Astrocyte (in vitro differentiated cells and primary cell): ENCODE results near the gene DDX39A. TPM values are rescaled to one million over a fixed set of nuclear protein-coding genes. Genes with fewer than 3 reads are reported as not detected.
"Not testable (repeated sequence)": the region's sequence is repeated elsewhere in the genome, so short reads cannot be mapped to it uniquely, and the experiment has no call there.

Source experiments
- DNase-seq: peaks from one replicate; pipeline ENCODE4 v3.0.0-alpha.2; 2010; ENCODE audit warnings: low read depth
- FAIRE-seq: peaks from 2 replicates; lab custom pipeline; 2011; peaks lifted over from hg19 to GRCh38; lab: Jason Lieb, UNC
- H2AFZ ChIP-seq: 2 replicates; pipeline ENCODE4 v1.6.0; 2012; ENCODE audit warnings: low read depth, low read length, inconsistent platforms
- H3K27ac ChIP-seq: 2 replicates; pipeline ENCODE4 v1.5.1; 2011; ENCODE audit warnings: low read depth, low read length, inconsistent platforms
- H3K27me3 ChIP-seq: 2 replicates; pipeline ENCODE4 v1.6.0; 2011; ENCODE audit warnings: low read length, inconsistent platforms; ENCODE audit not compliant: insufficient read depth
- H3K36me3 ChIP-seq: 2 replicates; pipeline ENCODE4 v1.5.1; 2011; ENCODE audit warnings: low read length, inconsistent platforms; ENCODE audit not compliant: insufficient read depth
- H3K4me1 ChIP-seq: 2 replicates; pipeline ENCODE4 v1.5.1; 2011; ENCODE audit warnings: low read length, inconsistent platforms; ENCODE audit not compliant: insufficient read depth
- H3K4me2 ChIP-seq: 2 replicates; pipeline ENCODE4 v1.6.0; 2012; ENCODE audit warnings: low read length, inconsistent platforms
- H3K4me3 ChIP-seq: 2 replicates; pipeline ENCODE4 v1.5.1; 2011; ENCODE audit warnings: low read depth, mild to moderate bottlenecking, low read length, inconsistent platforms; ENCODE audit not compliant: insufficient read depth
- H3K79me2 ChIP-seq: 2 replicates; pipeline ENCODE4 v1.6.0; 2012; ENCODE audit warnings: mild to moderate bottlenecking, low read length, inconsistent platforms; ENCODE audit not compliant: insufficient read depth
- H3K9ac ChIP-seq: 2 replicates; pipeline ENCODE4 v1.6.0; 2012; ENCODE audit warnings: mild to moderate bottlenecking, low read length, inconsistent platforms
- H3K9me3 ChIP-seq: 2 replicates; pipeline ENCODE4 v1.5.1; 2012; ENCODE audit warnings: low read depth, mild to moderate bottlenecking, low read length, inconsistent platforms; ENCODE audit not compliant: insufficient read depth
- H4K20me1 ChIP-seq: 2 replicates; pipeline ENCODE4 v1.6.0; 2012; ENCODE audit warnings: low read length, inconsistent platforms; ENCODE audit not compliant: insufficient read depth
- H3K27ac Mint-ChIP-seq: one replicate; pipeline ENCODE4 v1.8.0; 2021; ENCODE audit warnings: mild to moderate bottlenecking, mixed read lengths; ENCODE audit not compliant: unreplicated experiment
- H3K27me3 Mint-ChIP-seq: one replicate; pipeline ENCODE4 v1.8.0; 2021; ENCODE audit warnings: low read depth, mixed read lengths; ENCODE audit not compliant: unreplicated experiment
- H3K36me3 Mint-ChIP-seq: one replicate; pipeline ENCODE4 v1.8.0; 2021; ENCODE audit warnings: low read depth, mixed read lengths; ENCODE audit not compliant: unreplicated experiment
- H3K4me1 Mint-ChIP-seq: one replicate; pipeline ENCODE4 v1.8.0; 2021; ENCODE audit warnings: low read depth, mixed read lengths; ENCODE audit not compliant: unreplicated experiment
- H3K4me3 Mint-ChIP-seq: one replicate; pipeline ENCODE4 v1.8.0; 2021; ENCODE audit warnings: mild to moderate bottlenecking, moderate library complexity, mixed read lengths; ENCODE audit not compliant: unreplicated experiment
- H3K9me3 Mint-ChIP-seq: one replicate; pipeline ENCODE4 v1.8.0; 2021; ENCODE audit warnings: mild to moderate bottlenecking, mixed read lengths; ENCODE audit not compliant: unreplicated experiment
- EZH2 ChIP-seq: IDR thresholded peaks from 2 replicates; pipeline ENCODE4 v1.6.1; 2012; ENCODE audit warnings: mild to moderate bottlenecking, low read length, inconsistent platforms; ENCODE audit not compliant: insufficient read depth
- total RNA-seq: library from RNA; stranded (reverse); gene quantifications from 2 replicates; pipeline ENCODE4 v1.2.1, GENCODE V29; 2021
- TF ChIP-seq, protein P1 (sequence below): IDR thresholded peaks from 2 replicates; pipeline ENCODE4 v1.5.1; 2011; ENCODE audit warnings: low read depth, mild to moderate bottlenecking, inconsistent platforms, low read length, moderate library complexity; ENCODE audit not compliant: insufficient read depth

DDX39A gene
- total RNA-seq, 1 donor from 2014 or later: 54.9 TPM

GRCh38 chr19:14375055-14375581, 44.0 kb downstream of the DDX39A start:
- Mint-ChIP-seq H3K9me3 (peaks cover 2% of the 10 kb centered on the region), H3K27me3 (no peaks in the 10 kb centered on the region), H3K4me1 (peaks cover 13% of the 10 kb centered on the region), H3K36me3 (no peaks in the 10 kb centered on the region), H3K4me3 (no peak overlapping the region), H3K27ac (no peak overlapping the region)
- H4K20me1 ChIP-seq: no peaks in the 10 kb centered on the region
- H3K36me3 ChIP-seq: no peaks in the 10 kb centered on the region
- TF ChIP-seq EZH2: no peak
- TF ChIP-seq, protein P1, sequence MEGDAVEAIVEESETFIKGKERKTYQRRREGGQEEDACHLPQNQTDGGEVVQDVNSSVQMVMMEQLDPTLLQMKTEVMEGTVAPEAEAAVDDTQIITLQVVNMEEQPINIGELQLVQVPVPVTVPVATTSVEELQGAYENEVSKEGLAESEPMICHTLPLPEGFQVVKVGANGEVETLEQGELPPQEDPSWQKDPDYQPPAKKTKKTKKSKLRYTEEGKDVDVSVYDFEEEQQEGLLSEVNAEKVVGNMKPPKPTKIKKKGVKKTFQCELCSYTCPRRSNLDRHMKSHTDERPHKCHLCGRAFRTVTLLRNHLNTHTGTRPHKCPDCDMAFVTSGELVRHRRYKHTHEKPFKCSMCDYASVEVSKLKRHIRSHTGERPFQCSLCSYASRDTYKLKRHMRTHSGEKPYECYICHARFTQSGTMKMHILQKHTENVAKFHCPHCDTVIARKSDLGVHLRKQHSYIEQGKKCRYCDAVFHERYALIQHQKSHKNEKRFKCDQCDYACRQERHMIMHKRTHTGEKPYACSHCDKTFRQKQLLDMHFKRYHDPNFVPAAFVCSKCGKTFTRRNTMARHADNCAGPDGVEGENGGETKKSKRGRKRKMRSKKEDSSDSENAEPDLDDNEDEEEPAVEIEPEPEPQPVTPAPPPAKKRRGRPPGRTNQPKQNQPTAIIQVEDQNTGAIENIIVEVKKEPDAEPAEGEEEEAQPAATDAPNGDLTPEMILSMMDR: no peak
- FAIRE-seq: no peak
- no peak overlapping the region for H3K27ac ChIP-seq
- no peak overlapping the region for H3K4me3 ChIP-seq
- H3K9me3 ChIP-seq: no peaks in the 10 kb centered on the region
- H3K4me1 ChIP-seq: peaks cover 7% of the 10 kb centered on the region
- H3K4me2 ChIP-seq: no peak overlapping the region
- H3K9ac ChIP-seq: no peak overlapping the region
- DNase-seq: no peak
- H2AFZ ChIP-seq: peak overlapping the region; percentile 5
- H3K79me2 ChIP-seq: no peaks in the 10 kb centered on the region
- no peaks in the 10 kb centered on the region for H3K27me3 ChIP-seq

GRCh38 chr19:14374313-14374712, 44.8 kb downstream of the DDX39A start:
- H3K9me3 ChIP-seq, H3K36me3 Mint-ChIP-seq, H3K9me3 Mint-ChIP-seq, H2AFZ ChIP-seq, H3K27me3 Mint-ChIP-seq, H3K36me3 ChIP-seq, H3K27ac Mint-ChIP-seq, FAIRE-seq, H3K4me3 Mint-ChIP-seq, H3K9ac ChIP-seq, H3K4me2 ChIP-seq, H3K27me3 ChIP-seq, H4K20me1 ChIP-seq, DNase-seq, H3K27ac ChIP-seq, H3K4me3 ChIP-seq, H3K79me2 ChIP-seq: not testable (repeated sequence)
- H3K4me1 ChIP-seq: peaks cover 15% of the 10 kb centered on the region
- peaks cover 16% of the 10 kb centered on the region for H3K4me1 Mint-ChIP-seq

GRCh38 chr19:14372384-14373077, 46.6 kb downstream of the DDX39A start:
- FAIRE-seq, H3K4me3 ChIP-seq, H3K9ac ChIP-seq, DNase-seq, H3K4me3 Mint-ChIP-seq, H3K27ac ChIP-seq, H3K27me3 ChIP-seq, H3K36me3 Mint-ChIP-seq, H3K27ac Mint-ChIP-seq, H3K27me3 Mint-ChIP-seq, H3K9me3 Mint-ChIP-seq, H3K9me3 ChIP-seq, H3K79me2 ChIP-seq, H2AFZ ChIP-seq, H4K20me1 ChIP-seq, H3K36me3 ChIP-seq, H3K4me2 ChIP-seq: not testable (repeated sequence)
- H3K4me1 ChIP-seq: peaks cover 15% of the 10 kb centered on the region
- H3K4me1 Mint-ChIP-seq: peaks cover 13% of the 10 kb centered on the region
